GM23338 (cell line): Measurements from ENCODE around the gene EHD4. TPM values are rescaled to one million over a fixed set of nuclear protein-coding genes. Genes with fewer than 3 reads are reported as not detected.

Experiments
- EZH2phosphoT487 ChIP-seq: fragments of 200-600 bp; sonication (generic); IDR thresholded peaks from one replicate; pipeline ENCODE4 v1.8.1; 2018; ENCODE audit warnings: antibody characterized with exemption; ENCODE audit not compliant: unreplicated experiment
- JUNB ChIP-seq: IDR thresholded peaks from one replicate; pipeline ENCODE4 v1.6.1; 2016; ENCODE audit warnings: antibody characterized with exemption; ENCODE audit not compliant: unreplicated experiment
- NANOG ChIP-seq: IDR thresholded peaks from 2 replicates; pipeline ENCODE4 v1.6.1; 2016; ENCODE audit warnings: antibody characterized with exemption, borderline replicate concordance
- STAT1 ChIP-seq: IDR thresholded peaks from one replicate; pipeline ENCODE4 v1.6.1; 2016; ENCODE audit warnings: antibody characterized with exemption; ENCODE audit not compliant: unreplicated experiment
- ZNF114 ChIP-seq: fragments of 250-450 bp; sonication (Bioruptor Pico); IDR thresholded peaks from 2 replicates; pipeline ENCODE4 v1.5.0; 2020; ENCODE audit warnings: mild to moderate bottlenecking, moderate library complexity
- ZNF331 ChIP-seq: fragments of 250-450 bp; sonication (Bioruptor Pico); IDR thresholded peaks from 2 replicates; pipeline ENCODE4 v1.5.0; 2020; ENCODE audit warnings: low read depth, mild to moderate bottlenecking, moderate library complexity
- polyA plus RNA-seq: library from polyadenylated mRNA; unstranded; fragments of >200 nt; fragmentation: Nextera tagmentation; extraction: Ambion mirVana; gene quantifications from 2 replicates; pipeline ENCODE4 v1.2.1, GENCODE V29; 2016
- total RNA-seq: library from RNA; depleted of rRNA; stranded (reverse); fragments of >200 nt; shearing (Covaris generic); gene quantifications from 2 replicates; pipeline ENCODE4 v1.2.3, GENCODE V29; 2014
- TF ChIP-seq, protein P1 (sequence below): fragments of 250-450 bp; sonication (Bioruptor Pico); IDR thresholded peaks from 2 replicates; pipeline ENCODE4 v1.5.0; 2020; ENCODE audit warnings: mild to moderate bottlenecking, moderate library complexity
- TF ChIP-seq, protein P2 (sequence below): IDR thresholded peaks from one replicate; pipeline ENCODE4 v1.6.1; 2018; ENCODE audit warnings: antibody characterized with exemption; ENCODE audit not compliant: unreplicated experiment
- TF ChIP-seq, protein P3 (sequence below), 2 experiments: fragments of 200-600 bp in 1 of 2; sonication (generic) in 1 of 2; conservative IDR thresholded peaks; 2 replicates each; pipeline versions ENCODE4 v1.5.1 to v1.6.1; 2016 to 2017; ENCODE audit warnings: antibody characterized with exemption in 2 of 2, low read depth in 2 of 2, mild to moderate bottlenecking in 2 of 2, moderate library complexity in 1 of 2
- TF ChIP-seq, protein P4 (sequence below): IDR thresholded peaks from 2 replicates; pipeline ENCODE4 v1.6.1; 2016; ENCODE audit warnings: antibody characterized with exemption

EHD4 gene
- total and polyA plus RNA-seq, 2 experiments from 2014 or later = 13.0 to 31.0 TPM

DNA sequence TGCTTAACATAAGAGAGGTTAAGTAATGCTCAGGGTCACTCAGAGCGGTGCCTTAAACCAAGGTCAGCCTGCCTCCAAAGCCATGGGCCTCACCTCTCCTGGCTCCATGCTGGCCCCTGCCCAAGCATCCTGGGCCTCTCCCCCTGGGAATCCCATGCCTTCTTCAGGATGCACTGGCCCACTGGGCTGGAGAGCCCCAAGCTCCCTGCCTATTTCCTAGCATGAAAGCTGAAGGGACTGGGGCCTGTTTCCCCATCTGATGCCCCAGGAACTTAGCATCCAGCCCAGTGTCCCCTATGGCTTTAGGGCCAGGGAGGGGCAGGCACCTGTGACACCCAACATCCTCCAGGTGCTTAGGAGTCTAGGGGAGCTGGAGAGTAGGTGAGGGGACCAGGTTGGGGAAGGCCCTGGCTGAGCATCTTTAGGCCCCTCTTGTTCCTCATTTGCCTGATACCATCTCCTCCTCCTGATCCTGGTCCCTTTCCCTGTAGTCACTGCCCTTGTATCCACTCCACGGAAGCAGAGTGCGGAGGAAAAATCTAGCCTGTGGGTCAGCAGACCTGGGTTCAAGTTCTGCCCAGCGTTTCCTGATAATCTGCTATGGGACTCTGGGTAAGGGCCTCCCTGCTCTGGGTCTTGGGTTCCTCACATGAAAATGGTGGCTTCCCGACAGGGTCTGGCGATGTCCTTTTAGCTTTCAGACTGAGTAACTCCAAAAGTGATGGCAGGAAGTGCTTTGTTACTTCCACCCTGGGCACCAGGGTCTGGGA is 28.6 kb downstream of the EHD4 start (continued):
- TF ChIP-seq, protein P1, sequence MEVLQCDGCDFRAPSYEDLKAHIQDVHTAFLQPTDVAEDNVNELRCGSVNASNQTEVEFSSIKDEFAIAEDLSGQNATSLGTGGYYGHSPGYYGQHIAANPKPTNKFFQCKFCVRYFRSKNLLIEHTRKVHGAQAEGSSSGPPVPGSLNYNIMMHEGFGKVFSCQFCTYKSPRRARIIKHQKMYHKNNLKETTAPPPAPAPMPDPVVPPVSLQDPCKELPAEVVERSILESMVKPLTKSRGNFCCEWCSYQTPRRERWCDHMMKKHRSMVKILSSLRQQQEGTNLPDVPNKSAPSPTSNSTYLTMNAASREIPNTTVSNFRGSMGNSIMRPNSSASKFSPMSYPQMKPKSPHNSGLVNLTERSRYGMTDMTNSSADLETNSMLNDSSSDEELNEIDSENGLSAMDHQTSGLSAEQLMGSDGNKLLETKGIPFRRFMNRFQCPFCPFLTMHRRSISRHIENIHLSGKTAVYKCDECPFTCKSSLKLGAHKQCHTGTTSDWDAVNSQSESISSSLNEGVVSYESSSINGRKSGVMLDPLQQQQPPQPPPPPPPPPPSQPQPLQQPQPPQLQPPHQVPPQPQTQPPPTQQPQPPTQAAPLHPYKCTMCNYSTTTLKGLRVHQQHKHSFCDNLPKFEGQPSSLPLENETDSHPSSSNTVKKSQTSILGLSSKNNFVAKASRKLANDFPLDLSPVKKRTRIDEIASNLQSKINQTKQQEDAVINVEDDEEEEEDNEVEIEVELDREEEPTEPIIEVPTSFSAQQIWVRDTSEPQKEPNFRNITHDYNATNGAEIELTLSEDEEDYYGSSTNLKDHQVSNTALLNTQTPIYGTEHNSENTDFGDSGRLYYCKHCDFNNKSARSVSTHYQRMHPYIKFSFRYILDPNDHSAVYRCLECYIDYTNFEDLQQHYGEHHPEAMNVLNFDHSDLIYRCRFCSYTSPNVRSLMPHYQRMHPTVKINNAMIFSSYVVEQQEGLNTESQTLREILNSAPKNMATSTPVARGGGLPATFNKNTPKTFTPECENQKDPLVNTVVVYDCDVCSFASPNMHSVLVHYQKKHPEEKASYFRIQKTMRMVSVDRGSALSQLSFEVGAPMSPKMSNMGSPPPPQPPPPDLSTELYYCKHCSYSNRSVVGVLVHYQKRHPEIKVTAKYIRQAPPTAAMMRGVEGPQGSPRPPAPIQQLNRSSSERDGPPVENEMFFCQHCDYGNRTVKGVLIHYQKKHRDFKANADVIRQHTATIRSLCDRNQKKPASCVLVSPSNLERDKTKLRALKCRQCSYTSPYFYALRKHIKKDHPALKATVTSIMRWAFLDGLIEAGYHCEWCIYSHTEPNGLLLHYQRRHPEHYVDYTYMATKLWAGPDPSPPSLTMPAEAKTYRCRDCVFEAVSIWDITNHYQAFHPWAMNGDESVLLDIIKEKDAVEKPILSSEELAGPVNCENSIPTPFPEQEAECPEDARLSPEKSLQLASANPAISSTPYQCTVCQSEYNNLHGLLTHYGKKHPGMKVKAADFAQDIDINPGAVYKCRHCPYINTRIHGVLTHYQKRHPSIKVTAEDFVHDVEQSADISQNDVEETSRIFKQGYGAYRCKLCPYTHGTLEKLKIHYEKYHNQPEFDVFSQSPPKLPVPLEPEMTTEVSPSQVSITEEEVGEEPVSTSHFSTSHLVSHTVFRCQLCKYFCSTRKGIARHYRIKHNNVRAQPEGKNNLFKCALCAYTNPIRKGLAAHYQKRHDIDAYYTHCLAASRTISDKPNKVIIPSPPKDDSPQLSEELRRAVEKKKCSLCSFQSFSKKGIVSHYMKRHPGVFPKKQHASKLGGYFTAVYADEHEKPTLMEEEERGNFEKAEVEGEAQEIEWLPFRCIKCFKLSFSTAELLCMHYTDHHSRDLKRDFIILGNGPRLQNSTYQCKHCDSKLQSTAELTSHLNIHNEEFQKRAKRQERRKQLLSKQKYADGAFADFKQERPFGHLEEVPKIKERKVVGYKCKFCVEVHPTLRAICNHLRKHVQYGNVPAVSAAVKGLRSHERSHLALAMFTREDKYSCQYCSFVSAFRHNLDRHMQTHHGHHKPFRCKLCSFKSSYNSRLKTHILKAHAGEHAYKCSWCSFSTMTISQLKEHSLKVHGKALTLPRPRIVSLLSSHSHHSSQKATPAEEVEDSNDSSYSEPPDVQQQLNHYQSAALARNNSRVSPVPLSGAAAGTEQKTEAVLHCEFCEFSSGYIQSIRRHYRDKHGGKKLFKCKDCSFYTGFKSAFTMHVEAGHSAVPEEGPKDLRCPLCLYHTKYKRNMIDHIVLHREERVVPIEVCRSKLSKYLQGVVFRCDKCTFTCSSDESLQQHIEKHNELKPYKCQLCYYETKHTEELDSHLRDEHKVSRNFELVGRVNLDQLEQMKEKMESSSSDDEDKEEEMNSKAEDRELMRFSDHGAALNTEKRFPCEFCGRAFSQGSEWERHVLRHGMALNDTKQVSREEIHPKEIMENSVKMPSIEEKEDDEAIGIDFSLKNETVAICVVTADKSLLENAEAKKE (CRISPR knock-in tag) = no peak
- TF ChIP-seq, protein P2, sequence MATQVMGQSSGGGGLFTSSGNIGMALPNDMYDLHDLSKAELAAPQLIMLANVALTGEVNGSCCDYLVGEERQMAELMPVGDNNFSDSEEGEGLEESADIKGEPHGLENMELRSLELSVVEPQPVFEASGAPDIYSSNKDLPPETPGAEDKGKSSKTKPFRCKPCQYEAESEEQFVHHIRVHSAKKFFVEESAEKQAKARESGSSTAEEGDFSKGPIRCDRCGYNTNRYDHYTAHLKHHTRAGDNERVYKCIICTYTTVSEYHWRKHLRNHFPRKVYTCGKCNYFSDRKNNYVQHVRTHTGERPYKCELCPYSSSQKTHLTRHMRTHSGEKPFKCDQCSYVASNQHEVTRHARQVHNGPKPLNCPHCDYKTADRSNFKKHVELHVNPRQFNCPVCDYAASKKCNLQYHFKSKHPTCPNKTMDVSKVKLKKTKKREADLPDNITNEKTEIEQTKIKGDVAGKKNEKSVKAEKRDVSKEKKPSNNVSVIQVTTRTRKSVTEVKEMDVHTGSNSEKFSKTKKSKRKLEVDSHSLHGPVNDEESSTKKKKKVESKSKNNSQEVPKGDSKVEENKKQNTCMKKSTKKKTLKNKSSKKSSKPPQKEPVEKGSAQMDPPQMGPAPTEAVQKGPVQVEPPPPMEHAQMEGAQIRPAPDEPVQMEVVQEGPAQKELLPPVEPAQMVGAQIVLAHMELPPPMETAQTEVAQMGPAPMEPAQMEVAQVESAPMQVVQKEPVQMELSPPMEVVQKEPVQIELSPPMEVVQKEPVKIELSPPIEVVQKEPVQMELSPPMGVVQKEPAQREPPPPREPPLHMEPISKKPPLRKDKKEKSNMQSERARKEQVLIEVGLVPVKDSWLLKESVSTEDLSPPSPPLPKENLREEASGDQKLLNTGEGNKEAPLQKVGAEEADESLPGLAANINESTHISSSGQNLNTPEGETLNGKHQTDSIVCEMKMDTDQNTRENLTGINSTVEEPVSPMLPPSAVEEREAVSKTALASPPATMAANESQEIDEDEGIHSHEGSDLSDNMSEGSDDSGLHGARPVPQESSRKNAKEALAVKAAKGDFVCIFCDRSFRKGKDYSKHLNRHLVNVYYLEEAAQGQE = no peak
- TF ChIP-seq NANOG = no peak
- no peak for TF ChIP-seq ZNF331 (CRISPR knock-in tag)
- TF ChIP-seq EZH2phosphoT487 = no peak
- TF ChIP-seq, protein P3, sequence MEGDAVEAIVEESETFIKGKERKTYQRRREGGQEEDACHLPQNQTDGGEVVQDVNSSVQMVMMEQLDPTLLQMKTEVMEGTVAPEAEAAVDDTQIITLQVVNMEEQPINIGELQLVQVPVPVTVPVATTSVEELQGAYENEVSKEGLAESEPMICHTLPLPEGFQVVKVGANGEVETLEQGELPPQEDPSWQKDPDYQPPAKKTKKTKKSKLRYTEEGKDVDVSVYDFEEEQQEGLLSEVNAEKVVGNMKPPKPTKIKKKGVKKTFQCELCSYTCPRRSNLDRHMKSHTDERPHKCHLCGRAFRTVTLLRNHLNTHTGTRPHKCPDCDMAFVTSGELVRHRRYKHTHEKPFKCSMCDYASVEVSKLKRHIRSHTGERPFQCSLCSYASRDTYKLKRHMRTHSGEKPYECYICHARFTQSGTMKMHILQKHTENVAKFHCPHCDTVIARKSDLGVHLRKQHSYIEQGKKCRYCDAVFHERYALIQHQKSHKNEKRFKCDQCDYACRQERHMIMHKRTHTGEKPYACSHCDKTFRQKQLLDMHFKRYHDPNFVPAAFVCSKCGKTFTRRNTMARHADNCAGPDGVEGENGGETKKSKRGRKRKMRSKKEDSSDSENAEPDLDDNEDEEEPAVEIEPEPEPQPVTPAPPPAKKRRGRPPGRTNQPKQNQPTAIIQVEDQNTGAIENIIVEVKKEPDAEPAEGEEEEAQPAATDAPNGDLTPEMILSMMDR (conservative IDR thresholded peaks at IDR 0.05; ENCODE audit: low read depth in 2 of 2) = no peak
- TF ChIP-seq, protein P4, sequence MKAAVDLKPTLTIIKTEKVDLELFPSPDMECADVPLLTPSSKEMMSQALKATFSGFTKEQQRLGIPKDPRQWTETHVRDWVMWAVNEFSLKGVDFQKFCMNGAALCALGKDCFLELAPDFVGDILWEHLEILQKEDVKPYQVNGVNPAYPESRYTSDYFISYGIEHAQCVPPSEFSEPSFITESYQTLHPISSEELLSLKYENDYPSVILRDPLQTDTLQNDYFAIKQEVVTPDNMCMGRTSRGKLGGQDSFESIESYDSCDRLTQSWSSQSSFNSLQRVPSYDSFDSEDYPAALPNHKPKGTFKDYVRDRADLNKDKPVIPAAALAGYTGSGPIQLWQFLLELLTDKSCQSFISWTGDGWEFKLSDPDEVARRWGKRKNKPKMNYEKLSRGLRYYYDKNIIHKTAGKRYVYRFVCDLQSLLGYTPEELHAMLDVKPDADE = no peak
- TF ChIP-seq ZNF114 = no peak
- TF ChIP-seq STAT1 = no peak
- no peak for TF ChIP-seq JUNB
